HG03045 (cell line): ENCODE data around the gene CDC5L.

Experiments
- ATAC-seq: cut with Tn5 transposase; IDR thresholded peaks from one replicate; pipeline ENCODE4 v1.9.1; 2021; ENCODE audit warnings: mild to moderate bottlenecking, moderate library complexity; ENCODE audit not compliant: unreplicated experiment

The CDC5L gene

GRCh38 chr6:44373051-44373450, 14.5 kb upstream of the CDC5L start:
- no peak for ATAC-seq

- no peak for ATAC-seq
These were observed 13.7 kb upstream of the CDC5L start for GRCh38 chr6:44373787-44374186.

- no peak for ATAC-seq
These were observed 12.4 kb upstream of the CDC5L start for GRCh38 chr6:44375071-44375470.

DNA sequence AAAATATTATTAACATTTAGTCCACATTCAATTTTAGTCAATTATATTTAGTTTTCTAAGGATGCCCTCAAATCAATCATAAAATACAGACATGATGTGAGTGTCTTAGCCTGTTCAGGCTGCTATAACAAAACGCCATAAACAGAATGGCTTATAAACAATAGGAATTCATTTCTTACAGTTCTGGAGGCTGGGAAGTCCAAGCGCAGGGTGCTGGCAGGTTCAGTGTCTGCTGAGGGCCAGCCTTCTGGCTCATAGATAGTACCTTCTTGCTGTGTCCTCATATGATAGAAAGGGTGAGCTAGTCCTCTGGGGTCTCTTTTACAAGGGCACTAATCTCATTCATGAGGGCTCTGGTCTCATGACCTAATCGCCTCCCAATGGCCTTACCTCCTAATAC, 10.0 kb upstream of the CDC5L start:
- no peak for ATAC-seq

DNA sequence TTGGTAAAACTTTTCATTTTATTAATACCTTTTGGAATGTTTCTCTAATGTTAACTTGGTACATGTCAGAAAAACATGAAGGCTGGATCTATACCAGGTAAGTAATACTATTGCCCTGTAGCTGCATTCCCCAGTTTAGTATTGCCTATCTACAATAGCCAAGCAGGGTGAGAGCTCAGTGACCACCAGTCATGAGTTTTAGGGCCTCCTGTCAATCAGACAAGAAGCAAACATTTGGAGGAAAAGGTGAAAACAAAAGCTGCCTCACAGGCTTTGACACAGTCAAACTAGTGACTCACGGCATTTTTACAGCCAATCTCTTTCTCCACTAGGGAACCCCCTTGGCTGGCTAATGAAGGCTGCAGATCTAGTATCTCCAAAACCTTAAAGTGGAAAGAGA, 9.5 kb upstream of the CDC5L start:
- ATAC-seq, result no peak

DNA sequence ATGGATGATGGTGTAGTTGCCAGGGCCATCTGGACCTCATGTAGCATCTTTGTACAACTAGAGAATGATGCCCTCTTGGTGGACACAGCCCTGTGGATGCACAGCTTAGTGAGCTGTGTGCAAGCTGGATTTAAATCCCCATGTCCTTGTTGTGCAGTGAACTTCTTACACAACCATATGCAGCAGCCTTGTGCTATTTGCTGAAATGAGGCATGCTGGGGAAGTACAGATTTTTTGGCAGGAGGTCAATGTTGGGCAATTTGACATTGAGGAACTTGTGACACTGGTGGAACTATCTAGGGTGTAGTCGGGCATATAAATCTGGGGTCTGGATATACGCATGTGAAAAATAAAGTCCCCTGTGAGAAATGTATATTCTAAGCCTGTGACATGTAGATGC, 5.8 kb upstream of the CDC5L start:
- ATAC-seq, result no peak

- no peak for ATAC-seq
These were observed 1.1 kb upstream of the CDC5L start for GRCh38 chr6:44386364-44386928.

DNA sequence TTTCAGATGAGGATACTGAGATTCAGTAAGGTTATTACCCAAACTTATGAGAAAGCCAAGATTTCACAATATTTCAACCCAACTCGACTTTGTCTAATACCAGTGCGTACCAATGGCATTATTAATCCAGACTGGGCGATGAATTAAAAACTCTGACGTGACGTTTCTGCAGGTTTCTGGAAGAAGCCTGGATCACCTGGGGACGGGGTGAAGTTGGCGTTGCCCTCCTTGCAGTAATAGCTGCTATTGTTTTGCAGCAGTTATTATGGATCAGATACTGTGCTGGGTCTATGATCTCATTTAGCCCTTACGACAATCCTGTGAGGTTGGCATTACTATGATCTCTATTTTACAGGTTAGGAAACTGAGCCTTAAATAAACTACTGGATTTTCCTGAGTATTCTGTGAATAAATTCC, 569 bp upstream of the CDC5L start:
- peak; percentile 4 for ATAC-seq

GRCh38 chr6:44388135-44388487, 605 bp downstream of the CDC5L start:
- ATAC-seq, result no peak

DNA sequence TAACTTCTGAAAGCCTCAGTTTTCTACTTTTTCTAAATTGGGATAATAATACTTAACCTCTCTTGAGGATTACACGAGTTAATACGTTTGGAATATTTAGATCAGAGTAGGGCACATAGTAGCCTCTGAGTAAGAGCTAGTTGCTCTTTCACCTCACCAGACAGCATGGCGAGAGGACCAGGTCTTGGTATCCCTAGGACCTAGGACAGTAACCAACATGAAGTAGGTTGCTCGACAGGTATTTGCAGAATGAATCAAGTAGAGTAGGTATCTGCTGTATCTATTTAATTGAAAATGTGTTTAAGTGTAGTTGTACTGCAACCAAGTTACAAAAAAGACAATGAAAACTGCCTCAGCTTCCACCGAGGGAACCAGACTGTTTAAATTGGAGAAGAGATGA, 1.4 kb downstream of the CDC5L start:
- ATAC-seq, result no peak

GRCh38 chr6:44390158-44390683, 2.7 kb downstream of the CDC5L start:
- ATAC-seq, result no peak

GRCh38 chr6:44395501-44395900, 8.0 kb downstream of the CDC5L start:
- no peak for ATAC-seq

- no peak for ATAC-seq
These were observed 9.5 kb downstream of the CDC5L start for GRCh38 chr6:44396968-44397367.

- ATAC-seq, result no peak
These were observed 10.1 kb downstream of the CDC5L start for GRCh38 chr6:44397424-44398164.

DNA sequence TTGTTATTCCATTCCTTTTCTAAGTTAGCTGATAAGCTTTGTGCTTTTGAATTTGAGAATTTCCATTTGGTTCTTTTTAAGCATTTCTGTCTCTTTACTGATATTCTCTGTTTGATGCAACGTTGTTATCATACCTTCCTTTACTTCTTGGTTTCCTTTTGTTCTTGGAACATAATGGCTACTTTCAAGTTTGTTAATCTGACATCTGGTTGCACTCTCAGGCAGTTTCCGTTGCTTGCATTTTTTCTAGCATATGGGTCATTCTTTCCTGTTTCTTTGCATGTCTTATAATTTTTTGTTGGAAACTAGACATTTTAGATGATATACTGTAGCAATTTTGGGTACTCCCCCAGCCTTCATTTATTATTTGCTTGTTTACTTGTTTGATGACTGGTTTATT, 12.5 kb downstream of the CDC5L start:
- ATAC-seq, result no peak

GRCh38 chr6:44400572-44400971, 13.1 kb downstream of the CDC5L start:
- no peak for ATAC-seq

DNA sequence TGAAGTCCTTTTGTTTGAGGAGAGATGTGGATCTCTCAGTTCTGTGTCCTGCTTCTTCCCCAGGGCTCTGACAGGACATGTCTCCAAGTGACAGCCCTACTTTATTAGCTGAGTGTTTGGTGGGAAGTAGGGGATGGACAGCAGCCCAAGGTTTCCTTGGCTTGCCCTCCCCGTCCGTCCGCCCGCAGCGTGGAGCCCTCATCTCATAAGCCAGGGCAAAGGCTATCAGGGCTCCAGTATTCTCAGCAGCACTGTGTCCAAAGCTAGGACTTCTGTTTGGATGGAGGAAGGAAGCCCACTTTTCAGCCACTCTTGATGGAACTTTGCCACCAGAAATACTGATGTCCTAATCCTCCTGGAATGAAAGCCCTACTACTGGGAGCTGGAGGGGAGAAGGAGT, 13.6 kb downstream of the CDC5L start:
- no peak for ATAC-seq

DNA sequence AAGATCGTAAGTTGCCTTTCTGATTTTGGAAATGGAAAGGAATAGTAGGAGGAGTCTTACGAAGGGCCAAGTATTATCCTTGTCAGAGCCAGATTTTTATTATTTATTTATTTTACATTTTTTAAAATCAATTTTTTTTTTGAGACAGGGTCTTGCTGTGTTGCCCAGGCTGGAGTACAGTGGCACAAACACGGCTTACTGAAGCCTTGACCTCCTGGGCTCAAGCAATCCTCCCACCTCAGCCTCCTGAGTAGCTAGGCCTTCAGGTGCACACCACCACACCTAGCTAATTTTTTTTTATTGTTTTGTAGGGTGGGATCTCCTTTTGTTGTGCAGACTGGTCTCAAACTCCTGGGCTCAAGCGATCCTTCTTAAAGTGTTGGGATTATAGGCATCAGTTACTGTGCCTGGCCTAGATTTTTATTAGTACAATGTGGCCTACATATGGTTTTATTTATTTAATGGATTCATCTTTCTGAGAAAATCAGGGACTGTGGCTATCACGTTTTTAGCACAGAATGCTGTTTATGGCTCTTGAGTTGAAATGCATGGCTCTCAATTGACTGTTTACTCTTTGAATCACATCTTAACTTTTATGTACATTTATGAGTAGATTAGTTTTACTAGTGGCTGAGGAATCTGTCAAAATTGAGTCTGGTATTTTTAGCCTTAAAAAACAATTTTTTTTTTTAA, 16.7 kb downstream of the CDC5L start:
- ATAC-seq, result no peak

DNA sequence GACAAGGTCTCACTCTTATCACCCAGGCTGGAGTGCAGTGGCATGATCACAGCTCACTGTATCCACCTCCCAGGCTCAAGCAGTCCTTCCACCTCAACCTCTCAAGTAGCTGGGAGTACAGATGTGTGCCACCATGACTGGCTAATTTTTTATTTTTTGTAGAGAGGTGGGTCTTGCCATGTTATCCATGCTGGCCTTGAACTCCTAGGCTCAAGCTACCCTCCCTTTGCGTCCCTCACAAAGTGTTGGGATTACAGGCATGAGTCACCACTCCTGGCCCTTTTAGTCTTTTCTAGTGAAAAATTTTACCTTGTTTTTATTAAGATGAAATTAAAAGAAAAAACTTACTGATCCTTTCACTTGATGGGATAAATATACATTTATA, 17.2 kb downstream of the CDC5L start:
- ATAC-seq, result no peak

GRCh38 chr6:44407951-44408670, 20.6 kb downstream of the CDC5L start:
- no peak for ATAC-seq

- no peak for ATAC-seq
These were observed 21.8 kb downstream of the CDC5L start for GRCh38 chr6:44409207-44409794.
